Measurements from ENCODE around the gene NRIP1. TPM values are rescaled to one million over a fixed set of nuclear protein-coding genes. Genes with fewer than 3 reads are reported as not detected.

Gene NRIP1
- polyA plus RNA-seq, 1 donor (not counting 4 experiments of a cell fraction or from before 2014, with no cell fraction given): 25.5 TPM

- dilution Hi-C loops (cut with MboI; ENCODE audit: extremely low pct_ligation_motif_present, low sequenced_read_pairs): no loop called here
- no peaks in the 10 kb centered on the region for H3K36me3 ChIP-seq (ENCODE audit: control insufficient read depth in 2 of 2, extremely low read depth in 1 of 2, insufficient read depth in 2 of 2, low read length in 2 of 2)
These were observed 141.8 kb downstream of the NRIP1 start for GRCh38 chr21:14922980-14923379.

GRCh38 chr21:14918527-14918926, 146.3 kb downstream of the NRIP1 start:
- DNase-seq (ENCODE audit: low read depth, low spot score) (no peak), FAIRE-seq (no peak)
- TF ChIP-seq CTCF (optimal IDR thresholded peaks at IDR 0.05 in 1 of 3, IDR thresholded peaks at IDR 0.05 in 1 of 3, conservative IDR thresholded peaks at IDR 0.05 in 1 of 3; ENCODE audit: extremely low read depth in 1 of 3, insufficient read depth in 2 of 3, low read length in 3 of 3): no peak
- TF ChIP-seq EZH2 (IDR thresholded peaks at IDR 0.05; ENCODE audit: low read length): no peak
- Histone ChIP-seq H3K27ac (ENCODE audit: control insufficient read depth, insufficient read depth, low read length) (no peak overlapping the region), H3K4me3 (ENCODE audit: control insufficient read depth in 2 of 3, extremely low read depth in 1 of 3, insufficient read depth in 2 of 3, low read depth in 1 of 3, low read length in 3 of 3) (no peak overlapping the region), H4K20me1 (ENCODE audit: control insufficient read depth, extremely low read depth, insufficient read depth, low read length) (no peaks in the 10 kb centered on the region), H3K9me1 (ENCODE audit: control insufficient read depth, extremely low read depth, insufficient read depth, low read length) (no peaks in the 10 kb centered on the region), H3K36me3 (ENCODE audit: control insufficient read depth in 2 of 2, extremely low read depth in 1 of 2, insufficient read depth in 2 of 2, low read length in 2 of 2) (no peaks in the 10 kb centered on the region), H3K4me1 (ENCODE audit: control insufficient read depth, extremely low read depth, insufficient read depth, low read length) (no peaks in the 10 kb centered on the region), H3K4me2 (ENCODE audit: control insufficient read depth, extremely low read depth, insufficient read depth, low read depth, low read length) (no peak overlapping the region), H3K9ac (ENCODE audit: control insufficient read depth, extremely low read depth, insufficient read depth, low read length) (no peak overlapping the region), H2AFZ (ENCODE audit: control insufficient read depth, low read length) (no peak overlapping the region), H3K27me3 (ENCODE audit: control insufficient read depth, extremely low read depth, insufficient read depth, low read length) (no peaks in the 10 kb centered on the region), H3K79me2 (ENCODE audit: control insufficient read depth, insufficient read depth, low read length) (no peaks in the 10 kb centered on the region), H3K9me3 (ENCODE audit: control insufficient read depth, low read depth, low read length) (no peaks in the 10 kb centered on the region)
- dilution Hi-C loops (cut with MboI; ENCODE audit: extremely low pct_ligation_motif_present, low sequenced_read_pairs): no loop called here

More at GRCh38 chr21:14922980-14923379, 141.8 kb downstream of the NRIP1 start:
- no peak overlapping the region for H3K4me2 ChIP-seq (ENCODE audit: control insufficient read depth, extremely low read depth, insufficient read depth, low read depth, low read length)
- no peak overlapping the region for H3K27ac ChIP-seq (ENCODE audit: control insufficient read depth, insufficient read depth, low read length)
- TF ChIP-seq CTCF (optimal IDR thresholded peaks at IDR 0.05 in 1 of 3, IDR thresholded peaks at IDR 0.05 in 1 of 3, conservative IDR thresholded peaks at IDR 0.05 in 1 of 3; ENCODE audit: extremely low read depth in 1 of 3, insufficient read depth in 2 of 3, low read length in 3 of 3): no peak
- no peak for TF ChIP-seq EZH2 (IDR thresholded peaks at IDR 0.05; ENCODE audit: low read length)
- FAIRE-seq (no peak), DNase-seq (ENCODE audit: low read depth, low spot score) (no peak)
- no peaks in the 10 kb centered on the region for H3K9me1 ChIP-seq (ENCODE audit: control insufficient read depth, extremely low read depth, insufficient read depth, low read length)
- no peak overlapping the region for H2AFZ ChIP-seq (ENCODE audit: control insufficient read depth, low read length)
- no peaks in the 10 kb centered on the region for H3K27me3 ChIP-seq (ENCODE audit: control insufficient read depth, extremely low read depth, insufficient read depth, low read length)
- no peaks in the 10 kb centered on the region for H3K79me2 ChIP-seq (ENCODE audit: control insufficient read depth, insufficient read depth, low read length)
- no peak overlapping the region for H3K4me3 ChIP-seq (ENCODE audit: control insufficient read depth in 2 of 3, extremely low read depth in 1 of 3, insufficient read depth in 2 of 3, low read depth in 1 of 3, low read length in 3 of 3)
- no peaks in the 10 kb centered on the region for H3K4me1 ChIP-seq (ENCODE audit: control insufficient read depth, extremely low read depth, insufficient read depth, low read length)
- H4K20me1 ChIP-seq (ENCODE audit: control insufficient read depth, extremely low read depth, insufficient read depth, low read length): no peaks in the 10 kb centered on the region
- no peaks in the 10 kb centered on the region for H3K9me3 ChIP-seq (ENCODE audit: control insufficient read depth, low read depth, low read length)
- H3K9ac ChIP-seq (ENCODE audit: control insufficient read depth, extremely low read depth, insufficient read depth, low read length): no peak overlapping the region
